ENCODE measurements around the gene FADS1.

Gene FADS1

DNA sequence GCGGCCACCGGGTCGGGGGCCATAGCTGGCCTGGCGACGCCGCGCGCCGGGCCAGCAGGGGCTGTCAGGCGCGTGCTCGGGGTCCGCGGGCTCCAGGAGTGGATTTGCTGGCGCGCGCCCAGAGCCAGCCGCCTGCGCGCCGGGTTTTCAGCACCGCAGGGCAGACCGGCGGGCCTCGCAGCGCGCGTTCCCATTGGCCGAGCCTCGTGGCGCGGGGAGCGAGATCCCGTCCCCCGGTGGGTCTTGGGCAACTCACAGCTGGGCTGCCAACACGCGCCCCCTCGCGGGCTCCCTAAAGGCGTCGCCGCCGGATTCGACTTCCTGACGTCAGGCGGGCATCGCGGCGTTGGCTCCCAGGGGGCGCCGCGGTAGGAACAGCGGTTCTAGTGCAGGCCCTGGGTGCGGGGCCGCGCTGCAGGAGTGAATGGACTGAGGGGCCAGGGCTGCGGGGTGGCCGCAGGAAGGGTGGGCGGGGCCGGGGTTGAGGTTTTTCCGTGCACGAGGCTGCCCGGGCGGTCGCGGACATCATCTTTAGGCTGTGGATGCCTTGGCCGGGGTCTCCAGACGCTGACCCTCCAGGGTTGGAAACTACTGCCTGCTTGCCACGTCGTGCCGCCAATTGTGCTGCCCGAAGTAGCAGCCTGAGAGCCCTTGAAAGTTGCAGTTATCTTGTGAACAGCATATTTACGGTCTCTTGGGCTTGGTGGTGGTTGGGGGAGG is at the start of gene FADS1:
Gene FADS1, minus strand, starts transcription at position 268 of the 720 bp plus-strand sequence. Its CDS starts 74 bp downstream, at position 194.
- DNase-seq, result peak; percentile 96

DNA sequence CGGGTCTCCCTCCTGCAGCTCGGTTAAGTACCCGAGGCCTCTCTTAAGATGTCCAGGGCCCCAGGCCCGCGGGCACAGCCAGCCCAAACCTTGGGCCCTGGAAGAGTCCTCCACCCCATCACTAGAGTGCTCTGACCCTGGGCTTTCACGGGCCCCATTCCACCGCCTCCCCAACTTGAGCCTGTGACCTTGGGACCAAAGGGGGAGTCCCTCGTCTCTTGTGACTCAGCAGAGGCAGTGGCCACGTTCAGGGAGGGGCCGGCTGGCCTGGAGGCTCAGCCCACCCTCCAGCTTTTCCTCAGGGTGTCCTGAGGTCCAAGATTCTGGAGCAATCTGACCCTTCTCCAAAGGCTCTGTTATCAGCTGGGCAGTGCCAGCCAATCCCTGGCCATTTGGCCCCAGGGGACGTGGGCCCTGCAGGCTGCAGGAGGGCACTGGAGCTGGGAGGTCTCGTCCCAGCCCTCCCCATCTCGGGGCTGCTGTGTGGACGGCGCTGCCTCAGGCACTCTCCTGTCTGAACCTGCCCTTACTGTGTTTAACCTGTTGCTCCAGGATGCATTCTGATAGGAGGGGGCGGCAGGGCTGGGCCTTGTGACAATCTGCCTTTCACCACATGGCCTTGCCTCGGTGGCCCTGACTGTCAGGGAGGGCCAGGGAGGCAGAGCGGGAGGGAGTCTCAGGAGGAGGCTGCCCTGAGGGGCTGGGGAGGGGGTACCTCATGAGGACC is 49.6 kb upstream of the FADS1 start:
- DNase-seq, result no peak

DNA sequence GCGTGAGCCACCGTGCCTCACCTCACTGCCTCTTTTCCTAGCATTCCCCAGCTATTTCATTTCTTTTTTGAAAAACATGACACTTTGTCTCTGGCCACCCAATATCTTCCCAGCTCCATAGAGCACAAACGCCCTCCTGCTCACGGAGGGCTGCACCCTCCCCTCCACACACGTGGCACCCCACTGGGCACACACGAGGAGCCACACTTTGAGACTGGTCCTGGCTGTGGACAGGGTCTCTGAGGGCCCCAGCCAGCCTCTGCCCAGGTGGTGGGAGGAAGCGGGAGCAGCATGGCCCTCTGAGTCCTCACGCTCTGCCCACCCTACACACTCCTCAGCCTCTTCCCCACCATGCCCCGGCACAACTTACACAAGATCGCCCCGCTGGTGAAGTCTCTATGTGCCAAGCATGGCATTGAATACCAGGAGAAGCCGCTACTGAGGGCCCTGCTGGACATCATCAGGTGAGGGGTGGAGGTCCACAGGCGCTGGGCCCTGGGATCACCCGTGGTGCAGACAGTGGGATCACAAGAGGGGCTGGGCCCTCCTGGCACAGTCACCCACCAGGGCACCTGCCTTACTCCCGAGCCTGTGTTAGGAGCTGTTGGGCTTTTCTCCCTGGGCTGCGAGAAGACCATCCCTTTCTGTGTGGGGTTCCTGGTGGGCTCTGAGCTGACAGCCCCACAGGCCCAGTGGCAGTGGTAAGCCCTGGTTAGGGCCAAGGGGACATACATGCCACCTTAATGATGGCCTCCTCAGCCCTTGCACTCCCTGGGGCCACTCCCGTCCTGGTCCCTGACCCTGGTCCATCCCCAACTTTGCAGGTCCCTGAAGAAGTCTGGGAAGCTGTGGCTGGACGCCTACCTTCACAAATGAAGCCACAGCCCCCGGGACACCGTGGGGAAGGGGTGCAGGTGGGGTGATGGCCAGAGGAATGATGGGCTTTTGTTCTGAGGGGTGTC is 48.3 kb upstream of the FADS1 start:
- DNase-seq, result no peak

DNA sequence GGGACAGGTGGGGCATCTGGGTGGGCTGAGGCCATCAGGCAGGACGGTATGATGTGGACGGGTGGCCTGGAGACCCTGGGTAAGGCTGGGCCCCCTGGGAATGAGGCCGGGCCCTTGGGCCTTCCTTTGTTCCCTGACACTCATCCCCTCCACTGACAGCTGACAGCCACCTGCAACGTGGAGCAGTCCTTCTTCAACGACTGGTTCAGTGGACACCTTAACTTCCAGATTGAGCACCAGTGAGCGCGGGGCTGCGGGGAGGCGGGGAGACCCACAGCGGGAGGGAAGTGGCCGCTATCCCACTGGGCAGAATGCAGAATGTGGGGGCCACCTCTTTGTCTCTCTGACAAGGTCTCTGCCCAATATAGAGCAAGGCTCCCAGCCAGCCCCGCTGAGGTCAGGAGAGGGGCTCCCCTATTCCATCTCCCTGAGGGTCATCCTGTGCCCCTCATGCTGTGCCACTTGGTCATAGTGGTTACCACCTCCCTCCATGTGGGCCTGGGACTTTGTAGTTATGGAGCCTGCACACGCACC is 46.8 kb upstream of the FADS1 start:
- DNase-seq, result no peak

DNA sequence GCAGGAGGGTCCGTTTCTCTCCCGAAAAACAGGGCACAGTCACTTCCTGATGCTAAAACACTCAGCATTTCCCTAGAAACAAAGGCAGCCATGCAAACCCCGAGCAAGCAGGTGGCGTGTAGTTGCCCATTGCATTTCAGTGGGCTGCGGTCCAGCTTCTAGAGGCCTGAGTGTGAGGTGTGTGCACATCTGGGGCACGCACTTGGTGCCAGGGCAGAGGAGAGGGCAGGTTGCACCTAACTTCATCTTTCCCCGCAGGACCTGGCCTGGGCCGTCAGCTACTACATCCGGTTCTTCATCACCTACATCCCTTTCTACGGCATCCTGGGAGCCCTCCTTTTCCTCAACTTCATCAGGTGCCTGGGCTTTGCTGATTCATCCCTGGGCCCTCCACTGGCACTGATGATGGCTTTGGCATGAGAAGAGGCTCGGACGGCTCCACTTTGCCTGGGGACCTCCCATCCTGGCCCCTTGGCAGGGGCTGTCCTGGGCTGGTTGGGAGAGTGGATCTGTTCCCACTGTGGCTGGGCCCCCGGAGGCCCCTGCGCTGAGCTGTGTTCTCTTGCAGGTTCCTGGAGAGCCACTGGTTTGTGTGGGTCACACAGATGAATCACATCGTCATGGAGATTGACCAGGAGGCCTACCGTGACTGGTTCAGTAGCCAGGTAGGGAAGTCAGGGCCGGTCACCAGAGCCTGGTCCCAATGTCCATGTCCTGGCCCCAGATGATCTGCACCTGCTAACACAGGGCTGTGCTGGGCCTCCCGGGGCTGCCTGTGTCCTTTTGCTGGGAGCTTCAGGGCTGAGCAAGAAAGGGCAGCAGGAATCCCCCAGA is 46.1 kb upstream of the FADS1 start:
- no peak for DNase-seq

DNA sequence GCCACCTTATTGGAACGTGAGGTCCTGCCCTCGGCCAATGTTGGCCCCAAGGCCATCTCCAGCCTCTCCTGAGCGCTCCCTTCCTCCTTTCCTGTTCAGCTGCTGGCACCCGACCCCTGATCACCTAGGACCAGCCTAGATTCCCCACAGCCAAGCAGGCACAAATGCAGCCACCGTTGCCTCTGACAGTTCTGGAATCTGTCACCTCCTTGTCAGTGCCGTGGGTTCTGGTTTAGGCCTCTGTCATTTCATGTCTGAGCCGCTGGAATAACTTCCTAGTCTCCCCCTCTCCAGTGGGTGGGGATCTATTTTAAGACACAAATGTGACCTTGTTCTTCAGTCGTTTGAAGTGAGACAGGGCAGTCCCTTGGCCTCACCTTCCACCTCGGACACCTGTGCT is 44.8 kb upstream of the FADS1 start:
- DNase-seq, result no peak

DNA sequence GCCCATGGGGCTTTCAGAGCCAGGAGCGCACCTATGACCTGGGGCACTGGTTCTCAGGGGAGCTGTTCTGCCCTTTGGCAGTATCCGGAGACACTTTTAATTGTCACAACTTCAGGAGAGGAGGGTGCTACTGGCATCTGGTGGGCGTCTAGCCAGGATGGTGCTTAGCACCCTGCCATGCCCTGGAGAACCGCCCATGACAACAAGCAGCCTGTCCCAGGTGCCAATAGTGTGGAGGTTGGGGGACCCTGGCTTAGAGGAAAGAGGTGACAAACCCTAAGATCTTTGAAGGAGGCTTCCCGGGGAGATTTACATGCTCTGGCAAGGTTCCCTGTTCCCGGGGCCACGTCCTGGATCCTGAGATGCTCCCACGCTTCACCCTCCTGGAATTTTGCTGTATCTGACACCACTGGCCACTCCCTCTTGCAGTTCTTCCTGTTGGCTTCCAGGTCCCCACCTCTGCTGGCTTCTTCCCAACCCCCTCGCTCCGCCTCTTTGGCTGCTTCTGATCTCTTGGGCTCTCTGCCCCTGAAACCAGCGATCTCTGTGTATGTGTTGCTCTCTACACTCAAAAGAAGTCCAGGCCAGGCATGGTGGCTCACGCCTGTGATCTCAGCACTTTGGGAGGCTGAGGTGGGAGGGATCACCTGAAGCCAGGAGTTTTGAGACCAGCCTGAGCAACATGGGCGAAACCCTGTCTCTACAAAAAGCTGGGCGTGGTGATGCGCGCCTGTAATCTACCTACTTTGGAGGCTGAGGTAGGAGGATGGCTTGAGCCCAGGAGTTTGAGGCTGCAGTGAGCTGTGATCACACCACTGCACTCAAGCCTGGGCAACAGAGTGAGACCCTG is 43.5 kb upstream of the FADS1 start:
- no peak for DNase-seq

DNA sequence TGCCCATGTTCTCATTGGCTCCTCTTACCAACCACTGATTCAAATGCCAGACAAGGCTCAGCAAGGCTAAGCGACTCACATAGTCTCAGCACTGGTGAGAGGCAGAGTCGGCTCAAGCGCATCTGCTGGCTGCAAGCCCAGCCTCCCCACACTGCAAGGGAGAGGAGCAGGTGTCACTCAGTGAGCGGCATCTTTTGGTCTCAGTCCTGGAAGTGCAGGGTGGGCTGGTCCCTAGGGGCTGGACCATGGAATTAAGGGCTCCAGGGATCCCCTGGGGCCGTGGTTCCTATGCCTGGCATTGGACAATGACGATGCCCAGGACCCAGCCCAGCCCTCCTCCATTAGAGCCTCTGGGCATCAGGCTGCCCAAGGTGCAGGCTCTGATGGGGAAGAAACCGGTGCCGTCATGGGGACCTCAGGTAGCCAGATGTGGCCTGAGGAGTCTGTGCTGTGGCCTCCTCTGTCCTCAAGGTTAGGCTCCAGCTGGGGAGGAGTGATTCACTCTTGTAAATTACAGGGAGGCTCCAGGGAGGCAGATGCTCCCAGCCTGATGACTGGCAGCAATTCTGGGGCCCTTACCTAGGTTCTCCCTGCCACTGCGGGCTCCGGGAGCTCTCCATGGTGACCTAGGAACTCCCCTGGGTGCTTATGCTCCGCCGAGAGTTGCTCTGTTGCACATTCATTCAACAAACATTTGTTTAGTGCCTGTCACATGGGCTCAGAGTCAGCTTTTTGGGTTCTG is 39.3 kb upstream of the FADS1 start:
- no peak for DNase-seq

DNA sequence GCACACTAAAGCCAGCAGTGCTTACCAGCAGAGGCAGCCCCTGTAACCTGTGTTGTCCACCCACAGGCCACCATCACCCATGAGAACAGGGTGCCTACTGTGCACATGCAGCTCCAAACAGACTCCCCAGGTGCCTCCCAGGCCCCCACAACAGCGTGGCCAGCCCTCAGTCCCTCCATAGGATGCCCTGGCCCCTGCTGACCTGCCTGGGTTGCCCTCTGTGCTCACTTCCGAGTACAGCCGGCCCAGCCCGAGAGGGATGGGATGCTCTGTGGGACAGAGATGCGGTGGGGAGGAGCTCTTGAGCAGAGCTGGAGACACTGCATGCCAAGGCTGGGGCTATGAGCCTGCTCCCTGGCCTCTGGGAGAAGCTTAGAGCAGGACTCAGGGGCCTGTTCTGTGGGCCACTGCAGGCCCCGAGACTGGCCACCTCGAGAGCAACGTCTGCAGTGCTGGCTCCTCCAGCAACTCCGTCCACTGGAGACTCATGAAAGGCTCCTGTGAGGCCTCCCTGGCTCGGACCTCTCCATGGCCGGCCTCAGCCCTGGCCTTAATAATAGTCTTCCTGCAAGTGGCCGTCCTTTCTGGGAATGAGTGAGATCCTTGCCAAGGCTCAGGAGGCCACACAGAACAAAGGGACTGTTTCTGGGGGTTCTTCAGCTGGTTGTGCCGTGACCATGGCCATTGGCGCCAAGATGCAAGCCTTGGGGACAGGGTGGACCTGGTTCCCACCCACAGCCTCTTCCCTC is 38.3 kb upstream of the FADS1 start:
- DNase-seq, result no peak

DNA sequence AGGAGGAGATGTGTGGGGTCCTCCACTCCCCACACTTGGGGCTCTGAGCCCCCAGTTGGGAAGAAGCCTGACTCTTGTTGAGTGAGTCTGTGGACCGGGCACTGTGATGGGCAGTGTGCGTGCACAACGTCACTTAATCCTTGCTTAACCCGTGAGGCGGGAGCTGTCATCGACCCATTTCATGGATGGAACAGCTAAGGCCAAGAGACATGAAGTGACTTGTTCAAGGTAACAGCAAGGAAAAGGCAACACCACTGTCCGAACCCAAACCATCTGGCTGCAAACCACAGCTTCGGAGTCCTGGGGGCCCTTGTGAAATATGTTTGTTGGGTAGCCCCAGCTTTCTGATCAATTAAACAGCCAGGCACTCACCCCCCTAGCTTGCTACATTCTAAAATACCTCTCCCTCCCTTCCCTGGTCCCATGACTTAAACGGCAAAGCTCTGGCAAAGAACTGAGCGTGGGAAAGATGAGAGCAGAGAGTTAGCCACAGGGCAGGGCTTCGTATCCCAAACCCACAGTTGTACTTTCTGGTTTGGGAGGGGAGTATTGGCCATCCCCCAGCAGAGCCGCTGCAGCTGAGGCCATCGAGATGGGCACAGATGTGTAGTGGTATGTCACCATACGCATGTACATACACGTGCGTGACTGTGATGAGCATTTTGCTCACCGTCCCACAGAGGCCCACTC is 37.5 kb upstream of the FADS1 start:
- DNase-seq, result no peak

DNA sequence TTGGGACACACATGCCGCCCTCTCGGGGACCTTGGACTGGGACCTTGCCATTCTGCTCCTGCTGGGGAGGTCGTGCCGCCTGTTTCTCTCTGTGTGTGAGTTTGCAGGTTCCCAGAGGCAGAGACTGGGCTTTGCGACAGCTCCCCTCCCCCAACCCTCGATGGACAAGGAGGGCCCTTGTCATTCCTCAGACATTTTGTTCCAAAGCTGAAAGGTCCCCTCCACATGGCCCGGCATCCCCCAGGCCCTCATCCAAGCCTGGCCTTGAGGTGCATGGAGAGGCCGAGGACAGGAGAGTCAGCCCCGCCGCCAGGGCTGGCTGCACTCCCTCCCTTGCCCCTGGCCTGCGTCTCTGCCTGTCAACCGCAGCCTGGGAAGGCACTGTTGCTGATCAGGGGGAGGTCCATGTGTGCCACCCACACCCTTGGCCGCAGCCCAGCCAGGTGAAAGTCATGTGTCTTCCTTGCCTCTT is 36.9 kb upstream of the FADS1 start:
- DNase-seq, result no peak

DNA sequence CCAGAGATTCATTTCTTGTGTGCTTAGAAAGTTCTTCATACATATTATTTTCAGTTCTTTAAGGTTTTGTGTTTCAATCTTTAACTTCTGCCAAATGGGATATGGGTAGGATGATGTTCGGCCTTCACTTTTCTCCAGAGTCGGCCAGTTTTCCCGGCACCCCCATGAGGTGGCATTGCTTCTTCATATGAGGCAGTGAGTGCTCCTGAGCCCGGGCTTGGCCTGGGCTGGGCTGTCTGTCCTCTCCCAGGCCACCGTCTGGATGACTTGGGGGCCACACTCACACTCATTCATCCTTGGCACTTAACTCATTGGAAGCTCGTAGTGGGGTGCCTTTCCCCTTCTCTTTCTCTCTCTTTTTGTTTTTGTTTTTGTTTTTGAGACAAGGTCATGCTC is 35.1 kb upstream of the FADS1 start:
- DNase-seq, result no peak

DNA sequence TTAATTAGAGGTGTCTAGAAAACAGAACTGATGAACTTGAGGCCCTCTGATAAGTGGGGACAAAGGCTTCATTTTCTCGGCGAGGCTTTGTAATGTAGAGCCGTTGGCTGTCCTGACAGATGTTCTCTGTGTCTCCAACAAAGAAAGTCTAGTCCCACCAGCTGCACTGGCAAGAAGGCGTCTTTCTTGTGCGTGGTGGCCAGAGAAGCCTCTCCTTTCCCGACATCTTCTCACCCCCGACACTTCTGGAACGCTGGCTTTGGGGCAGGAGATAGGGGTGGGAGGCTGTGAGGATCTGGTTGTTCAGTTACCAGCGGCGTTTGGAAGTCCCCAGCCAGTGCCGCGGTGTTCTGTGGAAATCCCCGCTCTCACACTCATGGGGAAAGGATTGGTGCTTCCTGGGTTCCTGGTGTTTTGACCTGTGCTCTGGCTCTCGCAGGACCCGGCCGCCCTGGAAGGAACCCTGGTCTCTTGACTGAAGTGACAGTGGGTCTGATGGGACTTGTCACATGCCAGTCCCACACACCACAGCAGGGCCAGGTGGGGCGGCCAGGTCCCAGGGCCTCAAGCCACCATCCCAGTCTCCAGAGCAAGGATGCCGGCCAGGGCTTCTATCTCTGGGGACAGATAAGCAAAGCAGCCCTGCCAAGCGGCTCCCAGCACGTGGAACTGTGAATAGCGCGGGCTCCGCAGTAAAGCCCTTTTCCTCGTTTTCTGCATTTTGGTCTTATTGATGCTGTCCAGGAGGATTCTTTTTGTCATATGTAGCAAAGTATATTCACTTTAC is 34.5 kb upstream of the FADS1 start:
- no peak for DNase-seq

DNA sequence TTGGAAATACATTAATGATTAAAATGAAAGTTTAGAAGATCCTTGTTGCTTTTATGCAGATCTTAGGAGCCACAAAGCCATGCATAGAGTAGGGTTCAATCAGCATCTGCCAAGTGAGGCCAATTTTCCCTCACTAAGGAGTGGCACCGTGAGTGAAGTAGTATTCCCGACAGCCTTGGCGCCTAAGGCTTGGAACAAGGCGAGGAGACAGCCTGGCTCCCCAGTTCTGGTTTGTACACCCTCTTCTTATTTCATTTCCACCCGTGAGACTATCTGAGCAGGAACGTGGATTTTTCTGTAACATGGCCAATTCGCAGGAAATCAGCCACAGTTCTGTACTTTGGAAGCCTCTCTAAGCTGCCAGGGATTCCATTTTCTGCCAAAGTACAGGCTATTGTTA is 33.9 kb upstream of the FADS1 start:
- DNase-seq, result no peak

DNA sequence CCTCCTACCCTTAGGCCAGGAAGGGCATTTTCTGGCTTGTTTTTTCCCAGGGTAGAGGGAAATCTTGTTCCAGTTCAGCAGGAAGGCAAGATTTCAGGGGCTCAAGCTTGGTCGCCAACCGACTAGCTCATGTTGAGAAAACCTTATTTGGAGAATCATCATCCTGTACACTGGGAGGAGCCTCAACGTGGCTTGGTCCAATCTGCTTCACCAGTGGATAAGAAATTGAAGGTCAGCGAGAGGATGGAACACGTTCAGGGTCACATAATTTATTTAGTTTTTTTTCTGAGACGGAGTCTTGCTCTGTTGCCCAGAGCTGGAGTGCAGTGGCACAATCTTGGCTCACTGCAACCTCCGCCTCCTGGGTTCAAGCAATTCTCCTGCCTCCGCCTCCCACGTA is 31.8 kb upstream of the FADS1 start:
- DNase-seq, result no peak

DNA sequence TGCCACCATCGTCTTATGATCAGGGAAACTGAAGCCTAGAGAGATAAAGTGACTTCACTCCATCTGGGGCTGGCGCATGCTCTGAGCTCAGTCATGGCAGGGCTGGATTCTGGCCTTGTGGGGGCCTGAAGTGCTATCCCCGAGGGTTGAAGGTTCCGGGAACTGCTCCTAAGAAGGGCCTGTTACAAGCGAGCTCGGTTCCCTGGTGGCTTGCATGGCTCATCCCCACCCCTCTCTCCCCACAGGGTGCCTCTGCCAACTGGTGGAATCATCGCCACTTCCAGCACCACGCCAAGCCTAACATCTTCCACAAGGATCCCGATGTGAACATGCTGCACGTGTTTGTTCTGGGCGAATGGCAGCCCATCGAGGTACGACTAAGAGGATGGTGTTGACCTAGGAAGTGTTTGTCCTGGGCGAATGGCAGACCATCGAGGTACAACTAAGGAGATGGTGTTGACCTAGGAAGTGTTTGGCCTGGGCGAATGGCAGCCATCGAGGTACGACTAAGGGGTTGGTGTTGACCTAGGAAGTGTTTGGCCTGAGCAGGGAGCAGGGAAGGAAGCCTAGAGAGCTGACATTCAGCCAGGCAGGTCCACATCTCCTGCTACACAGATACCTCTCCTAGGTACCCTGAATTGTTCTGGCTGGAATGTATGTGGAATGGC is 31.2 kb upstream of the FADS1 start:
- no peak for DNase-seq

DNA sequence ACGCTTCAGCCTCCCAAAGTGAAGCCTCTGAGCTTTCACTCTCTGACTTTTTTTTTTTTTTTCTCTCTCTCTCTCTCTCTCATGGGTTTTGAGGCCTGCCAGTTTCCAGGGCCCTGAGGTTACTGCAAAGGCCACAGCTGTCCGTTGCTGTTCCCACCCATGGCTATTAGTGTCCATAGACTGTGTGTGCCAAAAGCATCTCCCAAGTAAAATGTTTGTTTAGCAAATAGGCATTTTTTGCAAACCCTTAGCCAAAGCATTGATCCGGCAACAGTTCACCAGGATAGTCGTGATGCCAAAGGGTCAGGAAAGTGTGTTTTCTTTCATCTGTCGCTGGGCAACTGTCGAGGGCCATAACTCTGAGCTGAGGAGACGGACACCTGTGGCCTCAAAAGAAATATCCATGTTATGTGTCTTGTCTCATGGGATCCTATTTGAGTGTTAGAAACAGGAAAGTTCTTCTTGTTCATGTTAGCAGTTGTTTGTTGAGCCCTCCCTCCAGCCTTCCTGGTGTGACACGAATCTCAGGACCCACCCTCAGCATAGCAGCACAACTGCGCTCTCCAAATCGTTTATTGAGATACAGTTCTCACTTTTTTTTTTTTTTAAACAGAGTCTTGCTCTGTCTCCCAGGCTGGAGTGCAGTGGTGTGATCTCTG is 29.7 kb upstream of the FADS1 start:
- DNase-seq, result no peak
